Epidermal melanocyte (primary cell): ENCODE results near the gene ARPC3.
"Not testable (repeated sequence)": the region's sequence is repeated elsewhere in the genome, so short reads cannot be mapped to it uniquely, and the experiment has no call there.

Source experiments
- DNase-seq: peaks from one replicate; pipeline ENCODE4 v3.0.0; 2011; ENCODE audit warnings: low spot score; ENCODE audit not compliant: insufficient read length

Gene ARPC3

DNA sequence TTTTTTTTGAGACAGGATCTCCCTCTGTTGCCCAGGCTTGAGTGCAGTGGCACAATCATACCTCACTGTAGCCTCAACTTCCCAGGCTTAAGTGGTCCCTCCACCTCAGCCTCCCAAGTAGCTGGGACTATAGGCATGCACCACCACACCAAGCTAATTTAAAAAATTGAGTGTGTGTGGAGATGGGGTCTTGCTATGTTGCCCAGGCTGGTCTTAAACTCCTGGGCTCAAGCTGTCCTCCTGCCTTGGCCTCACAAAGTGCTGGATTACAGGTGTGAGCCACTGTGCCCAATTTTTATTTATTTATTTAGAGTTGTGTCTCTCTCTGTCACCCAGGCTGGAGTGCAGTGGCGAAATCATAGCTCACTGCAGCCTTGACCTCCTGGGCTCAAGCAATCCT lies 29.5 kb downstream of the ARPC3 start:
- DNase-seq, result not testable (repeated sequence)

DNA sequence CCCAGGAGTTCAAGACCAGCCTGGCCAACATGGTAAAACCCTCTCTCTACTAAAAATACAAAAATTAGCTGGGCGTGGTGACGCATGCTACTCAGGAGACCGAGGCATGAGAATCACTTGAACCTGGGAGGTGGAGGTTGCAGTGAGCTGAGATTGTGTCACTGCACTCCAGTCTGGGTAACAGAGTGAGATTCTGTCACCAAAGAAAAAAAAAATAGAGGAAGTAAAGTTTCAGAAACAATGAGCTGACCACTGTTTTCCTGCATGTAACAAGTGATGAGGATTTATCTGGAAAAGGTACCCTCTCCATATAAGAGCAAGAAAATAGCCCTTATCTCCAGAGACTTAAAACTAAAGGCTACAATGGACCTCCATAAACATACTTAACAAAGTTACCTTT lies 33.0 kb downstream of the ARPC3 start:
- DNase-seq, result not testable (repeated sequence)

DNA sequence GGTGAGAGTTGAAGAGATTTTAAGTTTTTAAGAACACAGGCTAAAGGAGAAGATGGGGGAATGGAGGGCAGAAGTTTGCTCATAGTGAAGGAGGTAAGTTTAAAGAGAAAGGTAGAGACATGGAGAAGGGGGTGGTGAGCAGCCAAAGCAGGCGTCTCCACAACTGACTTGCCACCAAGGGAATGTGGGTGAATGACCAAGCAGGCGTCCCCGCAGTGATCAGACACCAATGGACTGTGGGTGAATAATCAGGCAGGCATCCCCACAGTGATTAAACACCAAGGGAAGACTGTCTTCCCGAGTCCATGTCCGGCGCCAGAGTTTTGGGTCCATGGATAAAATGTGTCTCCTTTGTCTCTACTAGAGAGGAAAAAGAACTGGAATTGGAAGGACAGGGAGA lies 40.1 kb downstream of the ARPC3 start:
- not testable (repeated sequence) for DNase-seq

DNA sequence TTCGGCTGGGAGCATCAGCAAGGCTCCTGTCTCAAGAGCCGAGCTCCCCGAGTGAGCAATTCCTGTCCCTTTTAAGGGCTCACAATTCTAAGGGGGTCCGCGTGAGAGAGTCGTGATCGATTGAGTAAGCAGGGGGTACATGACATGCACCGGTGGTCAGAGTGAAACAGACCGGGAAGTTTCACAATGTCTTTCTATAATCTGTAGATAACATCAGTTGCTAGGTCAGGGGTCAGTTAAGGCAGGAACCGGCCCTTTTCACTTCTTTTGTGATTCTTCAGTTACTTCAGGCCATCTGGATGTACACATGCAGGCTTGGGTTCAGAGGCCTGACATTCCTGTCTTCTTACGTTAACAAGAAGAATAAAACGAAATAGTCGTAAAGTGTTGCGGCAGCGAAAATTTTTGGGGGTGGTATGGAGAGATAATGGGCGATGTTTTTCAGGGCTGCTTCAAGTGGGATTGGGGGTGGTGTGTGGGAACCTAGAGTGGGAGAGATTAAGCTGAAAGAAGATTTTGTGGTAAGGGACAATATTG lies 44.9 kb downstream of the ARPC3 start:
- not testable (repeated sequence) for DNase-seq

DNA sequence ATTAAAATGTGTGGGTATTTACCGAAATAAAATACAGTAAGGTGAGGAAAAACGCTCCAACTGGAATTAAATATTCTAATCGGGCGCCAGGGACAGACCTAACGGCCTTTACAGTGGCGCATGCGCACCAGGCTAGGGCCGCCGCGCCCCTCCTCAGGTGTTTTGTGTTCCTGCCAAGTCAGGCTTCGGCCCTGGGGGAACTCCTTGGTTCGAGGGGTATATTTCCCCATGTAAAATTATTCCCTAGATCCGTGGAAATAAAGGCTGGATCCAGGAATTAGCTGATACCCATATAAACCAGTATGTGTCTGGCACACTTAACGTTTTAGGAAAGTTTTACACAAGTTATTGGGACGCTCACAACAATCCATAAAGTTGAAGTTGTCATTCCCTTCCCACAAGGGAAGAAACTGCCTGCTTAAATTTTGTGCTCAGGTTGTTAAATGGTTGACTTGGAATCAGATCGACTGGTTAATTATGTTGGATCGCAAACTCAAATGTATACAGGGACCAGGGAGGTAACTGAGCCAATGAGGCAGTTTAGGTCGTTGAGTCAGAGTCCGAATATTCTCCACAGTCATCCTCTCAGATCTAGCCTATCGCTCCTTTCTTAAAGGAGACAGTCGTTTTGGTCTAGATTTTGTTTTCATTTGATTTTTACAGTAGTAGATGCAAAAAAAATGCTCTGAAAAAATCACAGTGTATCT lies 46.0 kb downstream of the ARPC3 start:
- peak; percentile 58 for DNase-seq

DNA sequence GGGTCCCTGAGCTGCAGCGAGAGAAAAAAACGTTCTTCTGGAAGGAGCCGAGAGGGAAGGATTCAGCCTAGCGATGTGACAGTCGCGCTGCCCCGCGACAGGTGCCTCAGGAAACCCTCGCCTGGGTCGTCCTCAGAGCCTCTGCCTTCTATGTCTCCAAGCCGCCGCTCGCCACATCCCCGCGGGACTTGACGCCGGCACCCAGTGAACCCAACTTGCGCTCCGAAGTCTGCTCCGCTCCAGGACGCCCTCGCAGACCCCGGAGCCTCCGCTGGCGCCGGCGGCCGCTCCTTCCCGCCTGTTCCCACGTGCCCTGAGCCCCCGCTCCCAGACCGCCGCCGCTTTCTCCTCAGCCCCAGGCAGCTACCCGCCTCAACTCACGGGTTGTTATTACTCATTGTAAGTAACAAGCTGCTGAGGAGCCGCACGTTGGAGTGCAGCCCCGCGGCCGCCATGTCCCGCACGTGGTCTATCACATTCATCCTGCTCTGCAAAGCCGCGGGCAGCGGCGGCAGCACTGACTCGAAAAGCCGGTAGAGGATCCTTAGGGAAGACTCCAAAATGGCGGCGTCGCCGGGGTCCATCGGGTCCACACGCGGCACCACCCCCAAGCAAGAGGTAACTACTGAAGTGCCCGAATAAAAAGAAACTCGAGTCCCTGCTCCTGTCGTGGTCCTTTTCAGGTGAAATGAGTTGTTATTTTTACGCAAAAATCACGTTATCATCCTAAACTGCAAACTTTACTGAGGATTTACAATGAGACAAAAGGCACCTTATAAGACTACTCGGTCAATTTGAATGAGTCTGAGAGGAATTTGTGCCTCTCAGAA lies 46.8 kb downstream of the ARPC3 start, which contains the start of gene ANAPC7:
Gene ANAPC7 (minus strand): TSS at position 563 of the 830 bp plus-strand sequence. CDS start 81 bp downstream, at position 482.
- peak; percentile 94 for DNase-seq
